Measurements from ENCODE around the gene MIER3. TPM values are rescaled to one million over a fixed set of nuclear protein-coding genes. Genes with fewer than 3 reads are reported as not detected.

The MIER3 gene
- polyA plus RNA-seq, 2 of the 4 experiments (the other 2 are of a cell fraction): 9.4 to 26.1 TPM

DNA sequence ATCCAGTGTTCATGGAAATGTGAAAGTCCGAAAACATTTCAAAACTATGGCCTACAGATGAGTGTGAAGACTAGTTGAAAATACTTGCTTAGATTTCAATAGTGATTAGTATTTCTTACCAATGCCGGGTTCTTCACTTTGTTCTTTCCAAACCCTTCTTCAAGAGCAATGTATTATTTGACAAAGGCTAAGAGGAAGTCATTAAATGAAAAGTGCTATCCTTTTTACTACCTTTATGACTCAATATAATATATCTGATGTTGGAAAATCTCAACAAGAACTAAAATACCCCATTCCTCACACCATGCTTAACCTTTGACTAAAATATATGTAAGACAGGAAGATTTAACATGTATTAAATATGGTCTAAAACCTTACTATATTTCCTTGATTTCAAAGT is 6.7 kb upstream of the MIER3 start (continued):
- TF ChIP-seq ZC3H11A (IDR thresholded peaks at IDR 0.05): no peak

DNA sequence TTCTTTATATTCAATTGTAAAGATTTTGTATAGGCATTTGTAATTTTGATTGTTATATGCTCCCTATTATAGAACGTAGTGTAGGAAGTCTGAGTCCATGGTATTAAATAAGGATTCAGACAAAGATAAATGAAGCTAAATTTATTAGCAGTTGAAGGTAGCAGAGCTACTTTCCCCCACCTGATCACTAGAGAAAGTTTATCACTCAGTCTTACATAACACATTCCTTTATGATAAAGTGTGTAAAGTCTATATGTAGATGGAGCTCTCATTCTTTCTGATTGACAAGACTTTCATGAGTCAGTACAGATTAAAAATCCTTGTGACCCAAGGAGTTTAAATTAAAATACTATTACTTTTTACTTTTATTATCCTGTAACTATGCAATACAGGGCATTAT is 2.3 kb upstream of the MIER3 start:
- H3K4me1 ChIP-seq: peaks cover 14% of the 10 kb centered on the region; the same call in 2 of the 3 replicates
- WGBS (ENCODE audit: missing lambda C conversion rate): 67% methylated on average over 1 of the region's 1 CpG
- no peak for ATAC-seq
- FAIRE-seq: no peak
- no peak overlapping the region for H3K4me2 ChIP-seq
- TF ChIP-seq NFE2L2 (conservative IDR thresholded peaks at IDR 0.05; ENCODE audit: low read length): no peak
- no peak for TF ChIP-seq NPAS2 (CRISPR knock-in tag; IDR thresholded peaks at IDR 0.05; ENCODE audit: borderline replicate concordance)
- TF ChIP-seq ZC3H11A (IDR thresholded peaks at IDR 0.05): no peak
- TF ChIP-seq CHD2 (IDR thresholded peaks at IDR 0.05; ENCODE audit: low read length, partially characterized antibody): no peak
- no peak for TF ChIP-seq POLR2A (IDR thresholded peaks at IDR 0.05; ENCODE audit: low read length)
- TF ChIP-seq, protein P1, sequence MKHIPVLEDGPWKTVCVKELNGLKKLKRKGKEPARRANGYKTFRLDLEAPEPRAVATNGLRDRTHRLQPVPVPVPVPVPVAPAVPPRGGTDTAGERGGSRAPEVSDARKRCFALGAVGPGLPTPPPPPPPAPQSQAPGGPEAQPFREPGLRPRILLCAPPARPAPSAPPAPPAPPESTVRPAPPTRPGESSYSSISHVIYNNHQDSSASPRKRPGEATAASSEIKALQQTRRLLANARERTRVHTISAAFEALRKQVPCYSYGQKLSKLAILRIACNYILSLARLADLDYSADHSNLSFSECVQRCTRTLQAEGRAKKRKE (CRISPR knock-in tag; IDR thresholded peaks at IDR 0.05; ENCODE audit: low read depth): no peak
- TF ChIP-seq, protein P2, sequence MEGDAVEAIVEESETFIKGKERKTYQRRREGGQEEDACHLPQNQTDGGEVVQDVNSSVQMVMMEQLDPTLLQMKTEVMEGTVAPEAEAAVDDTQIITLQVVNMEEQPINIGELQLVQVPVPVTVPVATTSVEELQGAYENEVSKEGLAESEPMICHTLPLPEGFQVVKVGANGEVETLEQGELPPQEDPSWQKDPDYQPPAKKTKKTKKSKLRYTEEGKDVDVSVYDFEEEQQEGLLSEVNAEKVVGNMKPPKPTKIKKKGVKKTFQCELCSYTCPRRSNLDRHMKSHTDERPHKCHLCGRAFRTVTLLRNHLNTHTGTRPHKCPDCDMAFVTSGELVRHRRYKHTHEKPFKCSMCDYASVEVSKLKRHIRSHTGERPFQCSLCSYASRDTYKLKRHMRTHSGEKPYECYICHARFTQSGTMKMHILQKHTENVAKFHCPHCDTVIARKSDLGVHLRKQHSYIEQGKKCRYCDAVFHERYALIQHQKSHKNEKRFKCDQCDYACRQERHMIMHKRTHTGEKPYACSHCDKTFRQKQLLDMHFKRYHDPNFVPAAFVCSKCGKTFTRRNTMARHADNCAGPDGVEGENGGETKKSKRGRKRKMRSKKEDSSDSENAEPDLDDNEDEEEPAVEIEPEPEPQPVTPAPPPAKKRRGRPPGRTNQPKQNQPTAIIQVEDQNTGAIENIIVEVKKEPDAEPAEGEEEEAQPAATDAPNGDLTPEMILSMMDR (IDR thresholded peaks at IDR 0.05): no peak
- no peak for TF ChIP-seq FOSL2 (IDR thresholded peaks at IDR 0.05)
- no peak for TF ChIP-seq FOSL2 (CRISPR knock-in tag; IDR thresholded peaks at IDR 0.05)
- no peak for TF ChIP-seq HOXB5 (CRISPR knock-in tag; IDR thresholded peaks at IDR 0.05)
- no peak for TF ChIP-seq ZNF302 (CRISPR knock-in tag; IDR thresholded peaks at IDR 0.05)
- no peak for TF ChIP-seq ZSCAN20 (CRISPR knock-in tag; IDR thresholded peaks at IDR 0.05)
- TF ChIP-seq CEBPB (IDR thresholded peaks at IDR 0.05): no peak
- TF ChIP-seq, protein P3, sequence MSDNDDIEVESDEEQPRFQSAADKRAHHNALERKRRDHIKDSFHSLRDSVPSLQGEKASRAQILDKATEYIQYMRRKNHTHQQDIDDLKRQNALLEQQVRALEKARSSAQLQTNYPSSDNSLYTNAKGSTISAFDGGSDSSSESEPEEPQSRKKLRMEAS (IDR thresholded peaks at IDR 0.05): no peak
- no peak for TF ChIP-seq RFX5 (IDR thresholded peaks at IDR 0.05)
- CTCF ChIA-PET: interaction anchor here (0.7 to 2.0 kb wide), 4 partner anchors 19 to 184 kb away, joined by 3 to 7 read pairs (median 3); no protein-coding TSS in a partner anchor
- DNase-seq (ENCODE audit: low read depth in 1 of 2, low spot score in 1 of 2): no peak
- no peak overlapping the region for H3K4me3 ChIP-seq
- no peak overlapping the region for H3K27ac ChIP-seq
- H3K9me3 ChIP-seq: no peaks in the 10 kb centered on the region
- POLR2A ChIA-PET: interaction anchor here (0.7 to 1.4 kb wide), 2 partner anchors 44 to 92 kb away, joined by 4 read pairs; no protein-coding TSS in a partner anchor

DNA sequence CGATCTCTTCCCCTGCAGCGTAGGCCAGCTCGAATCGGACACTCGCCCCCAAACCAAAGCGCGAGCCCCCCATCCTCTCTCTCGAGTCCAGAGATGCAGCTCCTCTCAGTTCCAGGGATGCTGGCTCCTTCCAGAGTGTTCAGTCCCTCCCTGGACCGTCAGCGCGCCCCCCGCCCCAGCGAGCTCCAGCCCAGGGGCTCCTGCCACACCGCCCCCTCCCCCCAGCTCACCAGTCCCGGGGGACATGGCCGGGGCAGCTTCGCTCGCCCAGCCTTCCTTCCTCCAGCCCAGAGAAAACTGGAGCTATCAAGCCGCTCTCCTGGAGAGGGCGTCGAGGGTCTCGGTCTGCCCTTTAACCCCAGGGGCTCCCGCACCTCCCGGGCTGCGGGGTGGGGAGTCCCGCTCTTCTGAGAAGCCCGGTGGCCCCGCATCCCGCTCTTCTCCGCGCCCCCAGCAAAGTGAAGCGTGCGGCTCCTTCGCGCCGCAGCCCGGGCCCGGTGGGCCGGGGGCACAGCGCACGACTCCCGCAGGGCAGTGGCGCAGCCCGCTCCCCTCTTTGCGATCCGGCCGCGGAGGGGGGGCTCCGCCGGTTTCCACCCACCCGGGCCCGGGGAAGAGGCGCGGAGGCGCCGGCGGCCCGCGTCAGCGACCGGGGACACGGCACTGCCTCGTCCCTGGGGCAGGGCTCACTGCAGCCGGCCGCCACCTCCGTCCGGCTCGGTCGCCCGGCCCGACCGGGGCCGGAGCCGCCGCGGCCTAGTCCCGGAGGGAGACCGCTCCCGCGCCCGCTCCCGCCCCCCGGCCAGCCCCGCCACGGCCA is 587 bp downstream of the MIER3 start:
- FAIRE-seq: no peak
- ChIA-PET POLR2A (interaction anchor here (0.5 to 1.5 kb wide), 4 partner anchors 41 to 241 kb away, joined by 3 to 14 read pairs (median 3); partner anchors contain the start of gene GPBP1), CTCF (interaction anchor here (1.6 kb wide), 1 partner anchor 187 kb away, joined by 8 read pairs; no protein-coding TSS in a partner anchor)
- peak overlapping the region; percentile 86 to 98 for H3K27ac ChIP-seq
- DNase-seq (ENCODE audit: low read depth in 1 of 2, low spot score in 1 of 2): peak; percentile 22 to 31
- no peaks in the 10 kb centered on the region for H3K9me3 ChIP-seq
- peak overlapping the region; percentile 84 for H3K4me2 ChIP-seq
- 2% methylated on average over 18 of the region's 85 CpGs for WGBS (ENCODE audit: missing lambda C conversion rate)
- peaks cover 14% of the 10 kb centered on the region; the same call in 2 of the 3 replicates for H3K4me1 ChIP-seq
- peak; percentile 65 to 67 for ATAC-seq
- peak overlapping the region; percentile 77 for H3K4me3 ChIP-seq
- TF ChIP-seq SMC3 (IDR thresholded peaks at IDR 0.05) (no peak), PHF8 (IDR thresholded peaks at IDR 0.05; ENCODE audit: borderline replicate concordance, low read depth) (peak; percentile 54; the same call in 1 of the 2 replicates), SREBF2 (IDR thresholded peaks at IDR 0.05) (no peak), FOSL2 (IDR thresholded peaks at IDR 0.05) (no peak), FOSL2 (CRISPR knock-in tag; IDR thresholded peaks at IDR 0.05) (no peak), POLR2AphosphoS2 (conservative IDR thresholded peaks at IDR 0.05; ENCODE audit: low read length) (no peak), HOXA7 (CRISPR knock-in tag; IDR thresholded peaks at IDR 0.05) (no peak), JUNB (IDR thresholded peaks at IDR 0.05) (no peak), MAZ (IDR thresholded peaks at IDR 0.05; ENCODE audit: borderline replicate concordance, low read depth, low read length) (no peak), KDM5A (IDR thresholded peaks at IDR 0.05) (peak; percentile 12; the same call in 1 of the 2 replicates), NPAS2 (CRISPR knock-in tag; IDR thresholded peaks at IDR 0.05; ENCODE audit: borderline replicate concordance) (no peak), EHF (CRISPR knock-in tag; IDR thresholded peaks at IDR 0.05) (no peak), HOXB5 (CRISPR knock-in tag; IDR thresholded peaks at IDR 0.05) (no peak)
- TF ChIP-seq, protein P4, sequence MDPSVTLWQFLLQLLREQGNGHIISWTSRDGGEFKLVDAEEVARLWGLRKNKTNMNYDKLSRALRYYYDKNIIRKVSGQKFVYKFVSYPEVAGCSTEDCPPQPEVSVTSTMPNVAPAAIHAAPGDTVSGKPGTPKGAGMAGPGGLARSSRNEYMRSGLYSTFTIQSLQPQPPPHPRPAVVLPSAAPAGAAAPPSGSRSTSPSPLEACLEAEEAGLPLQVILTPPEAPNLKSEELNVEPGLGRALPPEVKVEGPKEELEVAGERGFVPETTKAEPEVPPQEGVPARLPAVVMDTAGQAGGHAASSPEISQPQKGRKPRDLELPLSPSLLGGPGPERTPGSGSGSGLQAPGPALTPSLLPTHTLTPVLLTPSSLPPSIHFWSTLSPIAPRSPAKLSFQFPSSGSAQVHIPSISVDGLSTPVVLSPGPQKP (IDR thresholded peaks at IDR 0.05; ENCODE audit: low read depth, low read length): no peak

Measured in A549 (cell line).